Thoracic aorta (tissue), 2 donors: Measurements from ENCODE around the gene LDLRAD3. TPM values are rescaled to one million over a fixed set of nuclear protein-coding genes. Genes with fewer than 3 reads are reported as not detected.

Experiments used
- ATAC-seq: fragments of 150-250 bp; one replicate; pipeline ENCODE4 v1.8.0; 2017; ENCODE audit warnings: low read depth; ENCODE audit not compliant: insufficient number of reproducible peaks, low FRiP score
- DNase-seq: peaks from one replicate; pipeline ENCODE4 v3.0.0-alpha.2; 2020; ENCODE audit warnings: low spot score
- H3K27ac ChIP-seq, 2 donors: fragments of 200-600 bp; sonication (generic); 1 replicate in 1 of 2; 2 replicates in 1 of 2; pipeline ENCODE4 v1.5.1; 2016; ENCODE audit warnings: mild to moderate bottlenecking in 2 of 2, moderate library complexity in 2 of 2
- H3K27me3 ChIP-seq: fragments of 200-600 bp; sonication (generic); replicated peaks from 2 replicates; pipeline ENCODE4 v1.6.0; 2016; ENCODE audit warnings: mild to moderate bottlenecking; ENCODE audit not compliant: insufficient read depth
- H3K36me3 ChIP-seq: fragments of 200-600 bp; sonication (generic); one replicate; pipeline ENCODE4 v1.5.1; 2016
- H3K4me1 ChIP-seq, 2 donors: fragments of 200-600 bp; sonication (generic); 1 replicate in 1 of 2; 2 replicates in 1 of 2; pipeline versions ENCODE4 v1.5.1 to v1.6.0; 2016; ENCODE audit warnings: low read depth in 2 of 2, mild to moderate bottlenecking in 1 of 2; ENCODE audit not compliant: control insufficient read depth in 1 of 2
- H3K4me3 ChIP-seq: fragments of 200-600 bp; sonication (generic); 2 replicates; pipeline ENCODE4 v1.5.1; 2016; ENCODE audit warnings: mild to moderate bottlenecking
- H3K9me3 ChIP-seq: fragments of 200-600 bp; sonication (generic); 2 replicates; pipeline ENCODE4 v1.5.1; 2016
- CTCF ChIP-seq: fragments of 200-600 bp; sonication (generic); IDR thresholded peaks from one replicate; pipeline ENCODE4 v1.5.1; 2019; ENCODE audit warnings: antibody characterized with exemption
- total RNA-seq, 2 donors: library from RNA; depleted of rRNA; stranded (reverse); fragments of >200 nt; gene quantifications; one replicate each; pipeline versions ENCODE4 v1.1.0 to v1.2.3, GENCODE V29; 2016

Gene LDLRAD3
- total RNA-seq, 2 donors from 2014 or later = 6.1 to 17.2 TPM

- no peaks in the 10 kb centered on the region for H3K4me1 ChIP-seq
- H3K9me3 ChIP-seq = no peaks in the 10 kb centered on the region
- no peaks in the 10 kb centered on the region for H3K27me3 ChIP-seq
- no peak for DNase-seq
- TF ChIP-seq CTCF = no peak
- H3K4me3 ChIP-seq = no peak overlapping the region
- peaks cover 7% of the 10 kb centered on the region for H3K36me3 ChIP-seq
- H3K27ac ChIP-seq = no peak overlapping the region
- ATAC-seq = no peak
Observed at GRCh38 chr11:36280531-36280930, 336.7 kb downstream of the LDLRAD3 start.
